DOHH2 (cell line): ENCODE measurements around the gene C4orf50.

Experiments used
- CTCF ChIP-seq: fragments of 200-600 bp; sonication (generic); IDR thresholded peaks from one replicate; pipeline ENCODE4 v1.5.1; 2014; ENCODE audit warnings: antibody characterized with exemption, mild to moderate bottlenecking, low read depth, low read length; ENCODE audit not compliant: poor library complexity, severe bottlenecking
- EZH2phosphoT487 ChIP-seq: fragments of 200-600 bp; sonication (generic); IDR thresholded peaks from 2 replicates; pipeline ENCODE4 v1.6.1; 2017; ENCODE audit warnings: borderline replicate concordance, mild to moderate bottlenecking, antibody characterized with exemption, low read length, moderate library complexity, mixed read lengths

- TF ChIP-seq CTCF (no peak), EZH2phosphoT487 (no peak)
These were observed 48.9 kb downstream of the C4orf50 start for GRCh38 chr4:5969336-5969735.
